ENCODE data around the gene NBPF20.
"Not testable (repeated sequence)": the region's sequence is repeated elsewhere in the genome, so short reads cannot be mapped to it uniquely, and the experiment has no call there.

Gene NBPF20

DNA sequence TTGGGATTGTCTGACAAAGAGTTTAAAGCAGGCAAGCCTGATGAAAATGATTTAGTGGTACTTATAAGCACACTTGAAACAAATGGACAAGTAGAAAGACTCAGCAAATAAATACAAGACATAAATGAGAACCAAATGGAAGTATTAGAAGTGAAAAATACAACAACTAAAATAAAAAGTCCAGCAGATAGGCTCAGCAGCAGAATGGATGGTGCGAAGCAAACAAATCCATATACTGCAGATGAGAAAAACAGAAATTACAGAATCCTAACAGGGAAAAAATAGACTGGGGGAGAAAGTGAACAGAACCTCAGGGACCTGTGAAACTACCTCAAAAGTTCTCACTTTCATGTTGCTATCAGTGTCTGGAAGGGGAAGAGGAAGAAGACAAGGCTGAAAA, 3.9 kb upstream of the NBPF20 start:
- DNase-seq: not testable (repeated sequence)

DNA sequence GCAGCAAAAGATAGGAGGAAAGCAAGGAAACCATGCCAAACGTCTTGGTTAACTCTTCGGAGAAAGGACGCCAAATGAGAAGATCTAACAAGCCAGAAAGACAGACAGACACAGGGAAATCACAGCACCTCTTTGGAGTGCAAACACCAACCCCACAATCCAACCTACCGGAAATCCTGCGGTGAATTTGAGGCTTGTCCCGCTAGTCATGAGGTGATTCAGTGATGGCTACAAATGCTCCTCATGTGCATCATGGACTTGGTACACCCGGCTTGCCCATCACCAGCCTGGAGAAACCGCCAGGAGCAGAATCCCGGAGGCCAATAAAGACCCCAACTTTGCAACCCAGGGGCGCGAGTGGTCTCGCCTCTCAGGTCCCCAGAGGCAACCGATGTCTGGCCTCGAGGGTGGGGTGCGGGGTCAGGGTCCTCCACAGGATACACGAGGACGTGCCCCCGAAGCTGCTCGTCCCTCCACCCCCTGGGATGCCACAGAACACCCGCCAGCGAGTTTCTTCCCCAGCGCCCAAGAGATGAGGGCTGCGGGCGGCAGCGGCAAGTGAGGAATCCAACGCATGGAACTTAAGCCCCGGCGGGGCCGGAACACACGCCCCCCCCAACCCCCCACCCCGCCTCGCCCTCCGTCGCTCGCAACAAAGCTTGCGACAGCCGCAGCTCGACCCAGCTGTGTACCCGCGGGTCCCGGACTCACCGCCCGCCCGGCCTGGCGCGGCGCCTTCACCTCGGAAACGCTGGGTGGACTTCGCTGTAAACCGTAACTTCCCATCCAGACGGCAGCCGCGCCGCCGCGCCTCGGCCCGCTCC, 579 bp downstream of the NBPF20 start:
- not testable (repeated sequence) for DNase-seq

GRCh38 chr1:145415149-145415548, 10.3 kb downstream of the NBPF20 start:
- not testable (repeated sequence) for DNase-seq

- not testable (repeated sequence) for DNase-seq
Observed at GRCh38 chr1:145407266-145407665, 18.1 kb downstream of the NBPF20 start.

- not testable (repeated sequence) for DNase-seq
Observed at GRCh38 chr1:145404949-145405348, 20.5 kb downstream of the NBPF20 start.

DNA sequence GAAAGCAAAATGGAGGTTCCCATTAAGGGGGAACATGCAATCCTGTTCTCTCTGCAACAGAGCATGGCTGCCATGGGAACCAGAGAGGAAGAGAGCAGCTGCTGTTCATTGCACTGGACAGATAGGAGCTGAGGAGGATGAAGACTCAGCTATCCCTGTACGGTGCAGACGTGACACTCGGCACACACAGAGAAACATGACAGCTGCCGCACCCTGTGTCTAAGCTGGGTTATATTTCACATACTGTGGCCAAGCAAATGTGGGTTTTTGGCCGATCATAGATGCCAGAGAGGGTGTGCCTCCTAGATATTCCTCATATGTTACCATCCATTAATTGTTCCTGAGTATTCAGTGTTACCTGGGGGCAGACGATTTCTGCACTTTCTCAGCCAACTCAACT, 24.7 kb downstream of the NBPF20 start:
- not testable (repeated sequence) for DNase-seq
